ENCODE data around the gene VPS18.

Gene VPS18

DNA sequence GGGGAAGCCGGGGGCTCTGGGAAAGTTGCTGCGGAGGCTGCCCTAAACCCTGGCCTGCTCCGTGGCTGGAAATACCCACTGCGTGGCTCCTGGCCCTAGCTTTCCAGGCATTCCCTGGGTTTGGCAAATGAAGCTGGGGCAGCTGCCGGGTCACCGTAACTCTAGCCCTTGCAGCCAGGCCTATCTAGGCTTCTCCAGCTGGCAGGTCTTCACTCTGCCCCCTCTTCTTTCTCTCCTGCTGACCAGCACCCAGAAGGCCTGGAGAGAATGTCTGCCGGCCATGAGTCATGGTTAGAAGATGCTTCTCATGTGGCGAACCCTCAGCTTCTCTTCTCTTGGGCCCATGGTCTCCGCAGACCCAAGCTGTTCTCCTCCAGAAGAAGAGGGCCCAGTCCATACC lies 29.3 kb downstream of the VPS18 start:
- no peak for DNase-seq

DNA sequence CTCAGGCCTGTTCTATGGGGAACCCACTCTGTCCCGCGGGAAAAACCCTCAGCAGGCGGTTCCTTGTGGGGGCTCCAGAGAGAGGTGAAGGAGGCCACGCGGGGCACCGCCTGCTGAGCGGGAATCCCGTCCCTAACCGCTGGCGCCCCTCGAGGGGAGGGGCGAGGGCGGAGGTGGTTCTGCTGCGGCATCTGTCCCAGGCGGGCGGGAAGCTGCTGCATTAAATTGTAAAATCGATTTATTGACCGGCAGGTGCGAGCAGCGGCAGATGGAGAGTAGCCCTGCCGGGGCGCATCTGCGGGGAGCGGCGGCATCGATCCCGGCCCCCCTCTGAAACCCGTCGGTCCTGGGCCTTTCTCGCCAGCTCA lies 31.2 kb downstream of the VPS18 start:
- DNase-seq = no peak

DNA sequence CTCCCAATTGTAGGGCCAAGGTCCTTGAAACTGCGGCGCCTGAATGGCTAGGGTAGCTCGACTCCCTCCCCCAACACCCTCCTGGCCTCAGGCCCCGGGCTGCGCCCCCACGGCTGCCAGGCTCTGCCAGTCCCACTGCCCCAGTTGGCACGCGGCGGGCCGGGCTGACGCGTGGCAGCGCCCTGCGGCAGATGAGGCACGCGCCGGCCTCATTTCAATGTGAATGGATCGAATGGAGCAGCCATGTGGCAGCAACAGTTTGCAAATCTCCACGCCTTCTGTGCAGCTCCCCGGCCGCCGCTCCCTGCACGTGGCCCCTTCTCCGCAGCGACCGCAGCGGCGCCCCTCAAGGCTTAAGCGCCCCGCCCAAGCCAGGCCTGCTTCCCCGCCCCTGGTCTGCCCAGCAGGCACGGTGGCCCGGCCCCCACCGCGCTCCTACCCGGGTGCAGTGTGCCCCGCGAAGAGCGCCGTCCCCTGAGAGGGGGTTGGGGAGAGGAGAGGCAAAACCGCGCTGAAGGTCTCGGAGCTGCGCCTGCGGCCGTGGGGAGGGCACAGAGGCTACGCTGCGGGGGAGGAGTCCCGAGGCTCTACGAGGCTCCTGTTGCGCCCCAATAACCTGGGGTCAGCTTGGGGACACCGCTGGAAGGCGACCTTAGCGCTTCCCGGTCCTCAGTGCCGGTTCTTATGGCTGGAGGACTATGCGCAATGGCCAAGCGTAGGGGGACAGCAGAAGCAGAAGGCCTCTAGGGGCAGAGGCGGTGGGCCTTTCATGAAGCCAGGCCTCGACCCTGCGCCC lies 31.8 kb downstream of the VPS18 start:
- no peak for DNase-seq

DNA sequence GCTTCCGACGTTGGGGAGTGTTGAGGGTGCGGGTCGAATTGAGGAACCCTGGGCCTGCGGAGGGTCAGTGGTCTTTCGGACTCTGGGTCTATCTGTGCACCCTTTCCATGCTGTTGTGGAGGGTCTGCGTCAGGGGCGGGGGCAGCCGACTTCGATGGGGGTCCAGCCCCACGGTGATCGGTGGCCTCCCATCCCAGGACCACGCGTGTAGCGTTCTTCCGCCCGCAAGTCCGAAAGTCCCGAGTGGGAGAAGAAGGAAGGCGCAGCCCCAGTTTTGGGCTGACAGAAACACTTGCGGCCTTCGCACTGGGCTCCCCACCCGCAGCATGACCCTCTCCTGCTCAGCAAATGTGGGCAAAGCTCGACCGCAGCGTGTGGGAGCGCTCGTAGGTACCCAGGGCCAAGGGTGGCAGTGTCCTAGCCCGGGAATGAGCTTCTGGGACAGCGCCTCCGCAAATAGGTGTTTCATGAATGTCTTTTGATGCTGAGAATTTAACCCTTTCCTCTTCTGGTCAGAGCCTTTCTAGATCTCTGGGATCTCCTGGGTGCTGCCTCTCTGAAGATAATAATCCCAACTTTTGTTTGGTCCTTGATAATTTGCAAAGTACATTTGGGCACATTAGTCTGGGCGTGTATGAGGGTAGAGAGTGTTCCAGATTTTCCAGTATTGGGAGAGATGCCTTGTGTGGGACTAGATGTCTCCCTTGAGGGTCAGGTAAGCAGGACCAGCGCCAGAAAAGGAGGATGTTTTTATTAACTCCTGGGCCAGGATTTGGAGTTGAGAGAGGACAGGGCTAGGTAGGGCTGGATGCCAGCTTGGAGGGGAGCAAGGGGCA lies 32.6 kb downstream of the VPS18 start:
- no peak for DNase-seq

DNA sequence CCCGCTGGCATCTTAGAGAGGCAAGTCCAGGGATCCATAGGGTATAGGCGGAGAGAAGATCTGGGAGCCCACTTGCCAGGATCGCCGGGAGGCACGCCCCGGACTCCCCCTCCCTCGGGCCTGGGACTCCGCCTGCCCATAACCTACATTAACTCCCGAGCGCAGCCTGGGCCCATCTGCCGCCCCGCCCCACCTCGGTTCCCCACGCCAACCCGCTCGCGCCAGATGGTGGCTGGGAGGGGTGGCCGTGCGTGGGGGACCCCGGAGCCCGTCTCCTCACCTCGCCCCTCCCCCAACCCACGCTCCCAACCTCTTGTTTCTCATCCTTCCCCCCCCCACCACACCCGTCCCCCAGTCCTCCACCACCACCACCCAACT lies 33.2 kb downstream of the VPS18 start:
- DNase-seq = no peak

DNA sequence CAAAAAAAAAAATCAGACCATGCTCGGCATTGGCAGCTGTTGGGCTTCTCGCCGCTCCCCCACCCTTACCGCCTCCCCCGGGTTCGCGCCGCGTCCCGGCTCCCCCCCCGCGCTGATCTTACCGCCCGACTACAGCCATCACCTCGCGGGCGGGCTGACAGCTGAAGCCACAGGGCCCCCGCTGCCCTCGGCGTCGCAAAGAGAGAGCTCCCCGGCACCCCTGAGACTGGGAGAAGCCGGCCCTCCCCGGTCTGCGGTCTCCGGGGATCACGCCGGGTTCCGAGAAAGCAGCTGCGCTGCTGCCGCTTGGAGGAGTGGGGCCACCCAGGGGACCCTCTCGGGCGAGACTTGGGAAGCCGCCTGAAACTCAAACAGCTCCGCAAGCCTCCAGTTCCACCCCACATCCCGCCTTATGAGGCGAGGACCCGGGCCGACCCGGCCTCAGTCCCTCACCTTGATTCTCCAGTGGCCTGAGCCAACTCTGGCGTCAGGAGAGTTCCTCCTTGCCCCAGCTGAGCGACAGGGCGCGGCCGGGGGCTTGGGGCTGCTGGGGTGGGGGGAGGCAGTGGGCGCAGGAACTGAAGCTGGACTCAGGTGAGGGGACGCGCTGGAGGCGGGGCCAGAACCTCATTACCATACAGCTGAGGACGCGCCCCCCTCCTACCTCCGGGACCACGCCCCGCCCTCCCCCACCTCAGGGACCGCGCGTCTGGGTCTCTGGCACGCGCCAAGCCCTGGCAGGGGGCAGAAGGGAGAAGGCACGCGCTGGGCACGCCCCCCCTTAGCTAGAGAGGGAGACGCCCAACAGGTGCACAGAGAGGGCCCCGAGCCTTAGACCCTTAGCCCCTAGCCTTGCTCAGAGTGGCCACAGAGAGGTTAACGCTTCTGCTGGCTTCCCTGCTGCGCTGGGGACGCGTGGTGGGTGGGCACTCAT lies 33.9 kb downstream of the VPS18 start:
- no peak for DNase-seq

DNA sequence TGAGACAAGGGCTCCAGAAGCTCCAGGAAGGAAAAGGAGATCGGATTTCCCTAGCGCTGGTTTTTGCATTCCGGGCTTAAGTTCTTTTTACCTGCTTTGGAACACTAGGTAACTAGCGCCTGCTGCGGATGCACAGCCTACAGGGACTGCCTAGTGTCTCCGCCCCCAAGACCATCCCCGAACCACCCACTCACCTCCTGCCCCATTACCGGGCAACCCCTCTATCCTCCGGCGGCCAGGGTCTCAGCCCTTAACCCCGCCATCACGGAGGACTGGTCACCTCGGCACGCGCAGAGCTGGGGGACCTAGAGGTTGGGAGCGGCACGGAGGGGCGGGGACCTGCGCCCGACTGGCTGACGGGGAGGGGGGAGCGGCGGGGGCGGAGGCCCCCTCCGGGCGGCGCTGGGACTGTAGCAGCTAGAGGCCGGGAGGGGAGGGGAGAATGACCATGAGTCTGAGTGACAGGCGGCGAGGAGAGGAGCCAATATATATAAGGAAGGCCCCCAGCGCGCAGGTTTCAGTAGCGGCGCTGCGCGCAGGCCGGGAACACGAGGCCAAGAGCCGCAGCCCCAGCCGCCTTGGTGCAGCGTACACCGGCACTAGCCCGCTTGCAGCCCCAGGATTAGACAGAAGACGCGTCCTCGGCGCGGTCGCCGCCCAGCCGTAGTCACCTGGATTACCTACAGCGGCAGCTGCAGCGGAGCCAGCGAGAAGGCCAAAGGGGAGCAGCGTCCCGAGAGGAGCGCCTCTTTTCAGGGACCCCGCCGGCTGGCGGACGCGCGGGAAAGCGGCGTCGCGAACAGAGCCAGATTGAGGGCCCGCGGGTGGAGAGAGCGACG lies 34.8 kb downstream of the VPS18 start, which contains the start of gene DLL4:
Gene DLL4 (plus strand): TSS at position 520 of the 839 bp plus-strand sequence. CDS start 329 bp downstream, outside the sequence.
- DNase-seq = no peak

DNA sequence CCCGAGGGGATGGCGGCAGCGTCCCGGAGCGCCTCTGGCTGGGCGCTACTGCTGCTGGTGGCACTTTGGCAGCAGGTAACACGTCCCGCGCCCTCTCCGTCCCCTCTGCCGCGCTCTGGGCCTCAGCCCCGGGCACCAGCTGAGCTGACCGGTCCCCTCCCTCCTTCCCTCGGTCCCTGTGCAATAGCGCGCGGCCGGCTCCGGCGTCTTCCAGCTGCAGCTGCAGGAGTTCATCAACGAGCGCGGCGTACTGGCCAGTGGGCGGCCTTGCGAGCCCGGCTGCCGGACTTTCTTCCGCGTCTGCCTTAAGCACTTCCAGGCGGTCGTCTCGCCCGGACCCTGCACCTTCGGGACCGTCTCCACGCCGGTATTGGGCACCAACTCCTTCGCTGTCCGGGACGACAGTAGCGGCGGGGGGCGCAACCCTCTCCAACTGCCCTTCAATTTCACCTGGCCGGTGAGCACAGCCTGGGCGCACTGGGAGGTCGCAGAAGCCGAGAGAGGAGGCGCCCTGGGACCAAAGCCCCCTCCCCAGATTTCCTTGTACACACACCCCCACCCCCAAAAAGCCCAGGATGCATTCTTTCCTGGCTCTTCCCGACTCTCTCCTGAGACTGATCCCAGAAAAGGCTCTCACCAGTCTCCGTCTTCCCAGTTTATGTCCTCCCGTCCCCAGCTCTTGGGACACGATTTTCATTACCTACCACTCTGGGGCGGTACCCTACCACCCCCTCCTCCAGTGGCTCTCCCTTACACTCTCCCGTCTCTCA lies 35.6 kb downstream of the VPS18 start:
- no peak for DNase-seq

DNA sequence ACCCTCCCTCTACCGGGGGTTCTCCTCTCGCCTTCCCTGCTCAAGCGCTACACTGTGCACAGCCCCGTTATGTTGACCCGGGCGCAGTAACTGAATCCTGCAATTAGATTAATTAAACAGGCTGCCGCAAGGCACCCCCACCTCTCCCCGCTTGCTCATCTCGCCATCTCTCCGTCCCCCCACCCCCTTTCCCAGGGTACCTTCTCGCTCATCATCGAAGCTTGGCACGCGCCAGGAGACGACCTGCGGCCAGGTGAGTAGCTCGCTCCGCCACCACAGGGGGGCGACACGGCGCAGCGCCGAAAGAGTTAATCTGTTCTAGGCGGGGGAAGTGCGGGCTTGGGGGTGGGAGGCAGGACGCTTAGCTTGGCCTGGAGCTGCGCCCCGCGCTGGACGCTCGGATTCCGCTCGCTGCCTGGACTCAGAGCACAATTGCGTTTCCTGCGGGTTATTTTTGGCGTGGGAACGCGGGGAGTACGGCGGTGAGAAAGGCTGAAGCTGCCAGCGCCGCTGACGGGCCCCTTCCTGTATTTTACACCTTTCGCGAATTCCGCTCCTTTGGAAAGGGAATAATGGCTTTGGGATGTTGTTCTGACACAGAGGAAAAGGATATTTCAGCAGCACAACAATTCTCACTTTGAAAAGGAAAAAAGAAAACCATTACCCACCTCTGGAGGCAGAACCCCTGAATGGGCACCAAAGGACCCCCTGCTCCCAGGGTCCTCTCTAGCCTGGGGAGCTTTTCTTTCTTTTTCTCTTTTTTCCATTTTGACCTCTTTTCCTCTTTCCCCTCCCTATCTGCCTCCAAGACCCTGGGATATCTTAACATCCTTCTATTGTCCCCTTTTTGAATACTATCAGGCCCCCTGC lies 36.4 kb downstream of the VPS18 start:
- no peak for DNase-seq

DNA sequence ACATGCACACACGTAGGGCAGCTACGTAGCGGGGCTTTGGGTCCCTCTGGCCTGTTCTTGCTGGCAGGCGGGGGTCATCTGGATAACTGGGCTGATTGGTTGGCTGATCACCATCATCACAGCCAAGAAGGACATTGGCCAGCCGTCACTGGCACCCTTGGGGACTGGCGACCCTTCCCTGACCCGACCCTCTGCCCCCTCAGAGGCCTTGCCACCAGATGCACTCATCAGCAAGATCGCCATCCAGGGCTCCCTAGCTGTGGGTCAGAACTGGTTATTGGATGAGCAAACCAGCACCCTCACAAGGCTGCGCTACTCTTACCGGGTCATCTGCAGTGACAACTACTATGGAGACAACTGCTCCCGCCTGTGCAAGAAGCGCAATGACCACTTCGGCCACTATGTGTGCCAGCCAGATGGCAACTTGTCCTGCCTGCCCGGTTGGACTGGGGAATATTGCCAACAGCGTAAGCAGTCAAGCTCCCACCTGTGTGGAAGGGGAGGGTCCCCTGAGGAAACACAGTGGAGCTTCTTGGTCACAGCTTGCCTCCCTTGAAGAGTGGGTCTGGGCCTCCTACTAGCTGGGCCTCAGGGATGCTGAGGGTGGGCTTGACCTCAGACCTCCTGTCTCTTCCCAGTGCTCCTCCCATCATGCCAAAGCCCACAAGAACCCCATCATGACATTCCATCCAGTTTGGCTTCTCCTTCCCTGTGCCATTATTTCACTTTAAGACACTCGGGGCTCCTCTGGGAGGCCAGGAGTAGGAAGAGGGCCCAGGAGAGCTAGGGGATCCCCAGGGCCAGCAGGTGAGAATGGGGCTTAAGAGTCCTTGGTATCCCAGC lies 37.3 kb downstream of the VPS18 start:
- no peak for DNase-seq

DNA sequence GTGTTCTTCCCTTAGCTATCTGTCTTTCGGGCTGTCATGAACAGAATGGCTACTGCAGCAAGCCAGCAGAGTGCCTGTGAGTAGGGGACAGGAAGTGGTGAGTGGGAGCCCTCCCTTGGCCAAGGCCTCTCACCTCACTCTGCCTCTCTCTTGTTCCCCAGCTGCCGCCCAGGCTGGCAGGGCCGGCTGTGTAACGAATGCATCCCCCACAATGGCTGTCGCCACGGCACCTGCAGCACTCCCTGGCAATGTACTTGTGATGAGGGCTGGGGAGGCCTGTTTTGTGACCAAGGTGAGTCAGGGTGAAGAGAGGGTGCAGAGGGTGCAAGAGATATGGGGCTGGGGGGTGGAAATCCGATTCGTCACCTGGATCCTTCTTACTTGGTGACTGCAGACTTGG lies 37.9 kb downstream of the VPS18 start:
- DNase-seq = no peak

DNA sequence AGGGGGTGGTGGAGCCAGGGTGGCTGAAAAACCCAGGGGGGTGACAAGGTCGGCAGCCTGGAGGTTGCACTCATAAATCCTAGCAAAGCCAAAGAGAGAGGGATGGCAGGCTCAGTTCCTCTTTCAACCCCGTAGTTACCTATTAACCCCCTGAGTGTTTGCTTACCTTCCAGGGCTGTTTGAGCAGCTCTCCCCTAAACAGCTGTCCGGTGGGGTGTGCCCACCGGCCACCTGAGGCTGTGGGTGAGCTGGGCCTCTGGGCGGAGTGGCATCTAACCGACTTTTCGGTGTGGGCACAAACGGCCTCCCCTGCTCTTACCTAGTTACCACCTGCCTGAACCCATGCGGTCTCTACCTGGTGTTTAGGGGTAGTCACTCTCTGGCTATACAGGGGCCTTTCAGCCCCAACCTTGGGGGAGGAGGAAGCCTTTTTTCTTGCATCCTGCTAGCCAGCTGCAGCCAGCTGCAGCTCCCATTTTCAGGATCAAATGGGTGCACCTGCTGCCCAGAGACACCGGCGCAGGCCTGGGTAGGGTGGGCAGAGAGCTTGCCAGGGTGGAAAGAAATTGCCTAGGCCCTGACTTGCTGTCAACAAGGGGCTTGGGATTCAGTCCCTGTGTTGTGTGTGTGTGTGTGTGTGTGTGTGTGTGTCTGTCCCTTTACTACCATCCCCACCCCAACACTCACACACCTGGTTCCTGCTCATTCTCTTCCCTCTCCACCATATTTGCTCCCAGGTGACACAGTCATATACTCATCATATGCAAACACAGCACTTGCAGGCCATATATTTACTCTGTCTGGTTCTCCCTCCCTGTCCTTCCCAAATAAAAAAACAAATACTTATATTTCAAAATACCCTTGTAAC lies 38.6 kb downstream of the VPS18 start:
- no peak for DNase-seq

DNA sequence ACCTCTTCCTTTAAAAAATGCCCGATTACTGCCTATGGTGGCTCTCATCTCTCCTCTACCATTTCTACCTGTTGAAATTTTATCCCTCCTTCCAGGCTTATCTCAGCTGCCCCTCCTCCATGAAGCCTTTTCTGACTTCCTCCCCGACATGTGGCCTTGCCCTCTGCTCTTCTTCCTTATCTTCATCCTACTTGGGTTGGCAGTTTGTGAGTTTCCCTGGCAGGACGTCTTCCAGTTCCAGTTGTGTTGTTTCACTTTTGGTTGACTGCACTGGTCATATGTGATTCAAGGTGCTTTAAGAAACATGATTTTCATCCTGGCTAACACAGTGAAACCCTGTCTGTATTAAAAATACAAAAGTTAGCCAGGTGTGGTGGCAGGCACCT lies 39.3 kb downstream of the VPS18 start:
- DNase-seq = no peak

DNA sequence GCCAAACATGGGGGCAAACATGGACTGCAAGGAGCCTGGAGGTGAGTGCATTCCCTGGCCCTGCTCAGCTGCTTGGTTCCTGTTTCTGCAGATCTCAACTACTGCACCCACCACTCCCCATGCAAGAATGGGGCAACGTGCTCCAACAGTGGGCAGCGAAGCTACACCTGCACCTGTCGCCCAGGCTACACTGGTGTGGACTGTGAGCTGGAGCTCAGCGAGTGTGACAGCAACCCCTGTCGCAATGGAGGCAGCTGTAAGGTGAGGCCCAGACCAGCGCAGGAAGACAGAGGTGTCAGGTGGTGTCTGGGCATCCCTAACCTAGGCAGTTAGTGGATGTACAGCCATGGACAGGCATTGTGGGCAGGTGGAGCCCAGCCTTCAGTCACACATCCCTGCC lies 40.2 kb downstream of the VPS18 start:
- no peak for DNase-seq

DNA sequence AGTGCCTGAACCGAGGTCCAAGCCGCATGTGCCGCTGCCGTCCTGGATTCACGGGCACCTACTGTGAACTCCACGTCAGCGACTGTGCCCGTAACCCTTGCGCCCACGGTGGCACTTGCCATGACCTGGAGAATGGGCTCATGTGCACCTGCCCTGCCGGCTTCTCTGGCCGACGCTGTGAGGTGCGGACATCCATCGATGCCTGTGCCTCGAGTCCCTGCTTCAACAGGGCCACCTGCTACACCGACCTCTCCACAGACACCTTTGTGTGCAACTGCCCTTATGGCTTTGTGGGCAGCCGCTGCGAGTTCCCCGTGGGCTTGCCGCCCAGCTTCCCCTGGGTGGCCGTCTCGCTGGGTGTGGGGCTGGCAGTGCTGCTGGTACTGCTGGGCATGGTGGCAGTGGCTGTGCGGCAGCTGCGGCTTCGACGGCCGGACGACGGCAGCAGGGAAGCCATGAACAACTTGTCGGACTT lies 42.0 kb downstream of the VPS18 start:
- DNase-seq = no peak

DNA sequence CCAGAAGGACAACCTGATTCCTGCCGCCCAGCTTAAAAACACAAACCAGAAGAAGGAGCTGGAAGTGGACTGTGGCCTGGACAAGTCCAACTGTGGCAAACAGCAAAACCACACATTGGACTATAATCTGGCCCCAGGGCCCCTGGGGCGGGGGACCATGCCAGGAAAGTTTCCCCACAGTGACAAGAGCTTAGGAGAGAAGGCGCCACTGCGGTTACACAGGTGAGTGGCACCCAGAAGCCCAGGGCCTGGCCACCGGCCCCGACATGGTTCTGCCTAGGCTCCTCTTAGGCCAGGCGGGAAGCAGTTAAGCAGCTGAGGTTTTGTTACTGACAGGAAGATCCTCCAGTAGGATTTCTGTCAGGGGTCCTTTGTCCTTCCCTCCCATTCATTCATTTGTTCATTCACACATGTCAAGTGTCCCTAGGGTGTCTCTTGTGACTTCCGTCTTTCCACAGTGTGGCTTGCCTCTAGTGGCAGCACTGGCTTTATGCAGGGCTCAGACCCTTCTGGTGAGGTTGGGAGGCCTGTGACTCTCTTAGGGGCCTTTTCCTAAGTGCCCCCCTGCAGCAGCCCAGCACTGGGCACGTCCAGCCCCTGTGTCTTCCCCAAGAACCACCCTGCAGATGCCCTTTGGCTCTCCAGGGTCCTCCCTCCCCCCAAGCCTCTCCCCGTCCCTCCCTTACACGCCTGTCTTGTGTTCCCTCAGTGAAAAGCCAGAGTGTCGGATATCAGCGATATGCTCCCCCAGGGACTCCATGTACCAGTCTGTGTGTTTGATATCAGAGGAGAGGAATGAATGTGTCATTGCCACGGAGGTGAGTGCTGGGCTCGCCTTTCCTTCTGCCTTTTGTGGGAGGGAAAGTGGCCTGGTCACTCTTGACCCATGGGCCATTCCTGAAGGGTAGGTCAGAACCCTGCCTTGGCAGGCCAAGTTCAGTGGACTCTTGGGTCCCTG lies 42.7 kb downstream of the VPS18 start:
- no peak for DNase-seq

Measured in GF-D8 (cell line).